OCI-LY7 (cell line): ENCODE measurements around the gene WDR31. TPM values are rescaled to one million over a fixed set of nuclear protein-coding genes. Genes with fewer than 3 reads are reported as not detected.

Experiments
- BruUV-seq: library from RNA; stranded (reverse); fragments of 400-500 nt; replicated peaks from 2 replicates; lab custom pipeline; 2021; lab: Mats Ljungman, UMichigan
- CTCF ChIA-PET: fragments of 300-600 bp; sonication (Branson Sonifier 250); formaldehyde crosslinking; loops from one replicate; lab custom pipeline; 2022; ENCODE audit warnings: antibody characterized with exemption; ENCODE audit not compliant: unreplicated experiment; lab: Charles Lee
- POLR2A ChIA-PET: fragments of 300-600 bp; sonication (Branson Sonifier 250); formaldehyde crosslinking; loops from one replicate; lab custom pipeline; 2022; ENCODE audit warnings: antibody characterized with exemption; lab: Charles Lee
- DNase-seq: peaks from one replicate; pipeline ENCODE4 v3.0.0-alpha.2; 2015; ENCODE audit warnings: low spot score
- H2AFZ ChIP-seq: fragments of 200-600 bp; sonication (generic), shearing (Covaris generic); 2 replicates; pipeline ENCODE4 v1.6.1; 2014; ENCODE audit warnings: mild to moderate bottlenecking, antibody characterized with exemption, low read length, moderate library complexity
- H3K27ac ChIP-seq: fragments of 200-600 bp; sonication (generic); 2 replicates; pipeline ENCODE4 v1.5.1; 2014; ENCODE audit warnings: mixed run types, low read depth, mild to moderate bottlenecking, moderate library complexity, low read length, inconsistent platforms; ENCODE audit not compliant: poor library complexity, severe bottlenecking
- H3K36me3 ChIP-seq: fragments of 200-600 bp; sonication (generic); 2 replicates; pipeline ENCODE4 v1.6.1; 2014; ENCODE audit warnings: mild to moderate bottlenecking, antibody characterized with exemption, low read length, moderate library complexity, mixed read lengths; ENCODE audit not compliant: insufficient read depth
- H3K4me1 ChIP-seq: fragments of 200-600 bp; sonication (generic); 2 replicates; pipeline ENCODE4 v1.5.1; 2014; ENCODE audit warnings: mild to moderate bottlenecking, low read length; ENCODE audit not compliant: insufficient read depth, poor library complexity, severe bottlenecking
- H3K4me2 ChIP-seq: fragments of 200-600 bp; sonication (generic); 2 replicates; pipeline ENCODE4 v1.6.1; 2014; ENCODE audit warnings: mild to moderate bottlenecking, low read length
- H3K4me3 ChIP-seq: fragments of 200-600 bp; sonication (generic); 2 replicates; pipeline ENCODE4 v1.5.1; 2014; ENCODE audit warnings: mild to moderate bottlenecking, low read depth, low read length; ENCODE audit not compliant: poor library complexity, severe bottlenecking
- H3K79me2 ChIP-seq: fragments of 200-600 bp; sonication (generic); 2 replicates; pipeline ENCODE4 v1.6.1; 2016; ENCODE audit warnings: low read depth, mild to moderate bottlenecking, low read length, moderate library complexity, mixed read lengths; ENCODE audit not compliant: insufficient read depth
- H3K9me2 ChIP-seq: fragments of 200-600 bp; sonication (generic); 2 replicates; pipeline ENCODE4 v1.6.1; 2016; ENCODE audit warnings: mild to moderate bottlenecking, low read length, mixed read lengths; ENCODE audit not compliant: insufficient read depth
- H3K9me3 ChIP-seq: fragments of 200-600 bp; sonication (generic); 2 replicates; pipeline ENCODE4 v1.6.1; 2014; ENCODE audit warnings: mild to moderate bottlenecking, mixed run types, low read length, mixed read lengths
- H4K20me1 ChIP-seq: fragments of 200-600 bp; sonication (generic); 2 replicates; pipeline ENCODE4 v1.6.1; 2014; ENCODE audit warnings: mild to moderate bottlenecking, antibody characterized with exemption, low read length, moderate library complexity, mixed read lengths; ENCODE audit not compliant: insufficient read depth
- EZH2phosphoT487 ChIP-seq: fragments of 200-600 bp; sonication (generic); IDR thresholded peaks from 2 replicates; pipeline ENCODE4 v1.6.1; 2018; ENCODE audit warnings: low read depth, borderline replicate concordance, mild to moderate bottlenecking, mixed run types, antibody characterized with exemption, low read length, moderate library complexity, mixed read lengths
- intact Hi-C: fragments of 100-400 bp; cut with micrococcal nuclease; formaldehyde crosslinking; loops from one replicate; pipeline ENCODE4 v1.10.0; 2022; ENCODE audit not compliant: unreplicated experiment
- total RNA-seq, 2 experiments: library from RNA; depleted of rRNA in 1 of 2; stranded (reverse); fragments of >200 nt in 1 of 2; shearing (Covaris generic) in 1 of 2; gene quantifications; 2 replicates each; pipeline ENCODE4 v1.2.3, GENCODE V29; 2014 to 2022
- TF ChIP-seq, protein P1 (sequence below): fragments of 200-600 bp; sonication (generic); conservative IDR thresholded peaks from 2 replicates; pipeline ENCODE4 v1.5.1; 2014; ENCODE audit warnings: mild to moderate bottlenecking, antibody characterized with exemption, low read length, moderate library complexity, mixed read lengths

WDR31 gene
- total RNA-seq, 2 experiments from 2014 or later: 0.19 to 1.4 TPM

GRCh38 chr9:113350937-113351336 is 10.9 kb upstream of the WDR31 start:
- no TSS peak for BruUV-seq
- intact Hi-C loops: no loop called here
- H3K79me2 ChIP-seq: no peaks in the 10 kb centered on the region
- H3K27ac ChIP-seq: no peak overlapping the region
- no peaks in the 10 kb centered on the region for H4K20me1 ChIP-seq
- TF ChIP-seq, protein P1, sequence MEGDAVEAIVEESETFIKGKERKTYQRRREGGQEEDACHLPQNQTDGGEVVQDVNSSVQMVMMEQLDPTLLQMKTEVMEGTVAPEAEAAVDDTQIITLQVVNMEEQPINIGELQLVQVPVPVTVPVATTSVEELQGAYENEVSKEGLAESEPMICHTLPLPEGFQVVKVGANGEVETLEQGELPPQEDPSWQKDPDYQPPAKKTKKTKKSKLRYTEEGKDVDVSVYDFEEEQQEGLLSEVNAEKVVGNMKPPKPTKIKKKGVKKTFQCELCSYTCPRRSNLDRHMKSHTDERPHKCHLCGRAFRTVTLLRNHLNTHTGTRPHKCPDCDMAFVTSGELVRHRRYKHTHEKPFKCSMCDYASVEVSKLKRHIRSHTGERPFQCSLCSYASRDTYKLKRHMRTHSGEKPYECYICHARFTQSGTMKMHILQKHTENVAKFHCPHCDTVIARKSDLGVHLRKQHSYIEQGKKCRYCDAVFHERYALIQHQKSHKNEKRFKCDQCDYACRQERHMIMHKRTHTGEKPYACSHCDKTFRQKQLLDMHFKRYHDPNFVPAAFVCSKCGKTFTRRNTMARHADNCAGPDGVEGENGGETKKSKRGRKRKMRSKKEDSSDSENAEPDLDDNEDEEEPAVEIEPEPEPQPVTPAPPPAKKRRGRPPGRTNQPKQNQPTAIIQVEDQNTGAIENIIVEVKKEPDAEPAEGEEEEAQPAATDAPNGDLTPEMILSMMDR: no peak
- no peak for TF ChIP-seq EZH2phosphoT487
- H3K9me2 ChIP-seq: no peaks in the 10 kb centered on the region
- ChIA-PET CTCF (interaction anchor here (1.0 to 1.1 kb wide), 2 partner anchors 11 to 26 kb away, joined by 4 read pairs; partner anchors contain the start of genes HDHD3 and WDR31), POLR2A (interaction anchor here (0.5 to 4.6 kb wide), 7 partner anchors 11 to 119 kb away, joined by 3 to 31 read pairs (median 3); partner anchors contain the start of genes ALAD and WDR31)
- H3K4me3 ChIP-seq: no peak overlapping the region
- H3K9me3 ChIP-seq: no peaks in the 10 kb centered on the region
- H3K4me1 ChIP-seq: peaks cover 19% of the 10 kb centered on the region
- H3K4me2 ChIP-seq: peak overlapping the region; percentile 63
- peak; percentile 53 for DNase-seq
- H3K36me3 ChIP-seq: no peaks in the 10 kb centered on the region
- peak overlapping the region; percentile 14; the same call in 1 of the 2 replicates for H2AFZ ChIP-seq

GRCh38 chr9:113350107-113350661 is 10.1 kb upstream of the WDR31 start:
- H4K20me1 ChIP-seq: no peaks in the 10 kb centered on the region
- intact Hi-C loops: no loop called here
- no peaks in the 10 kb centered on the region for H3K36me3 ChIP-seq
- H3K9me3 ChIP-seq: no peaks in the 10 kb centered on the region
- no peaks in the 10 kb centered on the region for H3K79me2 ChIP-seq
- H3K9me2 ChIP-seq: no peaks in the 10 kb centered on the region
- peak overlapping the region; percentile 63 for H3K4me2 ChIP-seq
- ChIA-PET POLR2A (interaction anchor here (1.1 to 4.6 kb wide), 4 partner anchors 10 to 60 kb away, joined by 3 to 31 read pairs (median 6); partner anchors contain the start of genes C9orf43, POLE3 and WDR31), CTCF (interaction anchor here (0.6 to 1.1 kb wide), 2 partner anchors 10 to 15 kb away, joined by 4 read pairs; partner anchors contain the start of gene WDR31)
- H2AFZ ChIP-seq: peak overlapping the region; percentile 44; the same call in 1 of the 2 replicates
- peak overlapping the region; percentile 58 for H3K4me3 ChIP-seq
- DNase-seq: no peak
- no peak overlapping the region for H3K27ac ChIP-seq
- TF ChIP-seq EZH2phosphoT487: no peak
- TF ChIP-seq, protein P1: no peak
- peaks cover 19% of the 10 kb centered on the region for H3K4me1 ChIP-seq
- BruUV-seq: no TSS peak
